T-cell (primary cell): ENCODE measurements around the gene SYK. TPM values are rescaled to one million over a fixed set of nuclear protein-coding genes. Genes with fewer than 3 reads are reported as not detected.

Source experiments
- ATAC-seq, 4 experiments: fragments of 200-7000 bp in 3 of 4; fragments of 150-1000 bp in 1 of 4; cut with Tn5 transposase; replicated peaks in 1 of 4; 1 replicate in 3 of 4; 2 replicates in 1 of 4; pipeline ENCODE4 v1.10.0; 2021; ENCODE audit warnings: moderate library complexity in 3 of 4, mild to moderate bottlenecking in 2 of 4, moderate number of reproducible peaks in 1 of 4
- CTCF ChIA-PET, 2 donors: fragments of 300-600 bp; sonication (Branson Sonifier 250); formaldehyde crosslinking; loops; one replicate each; lab custom pipeline; 2022; ENCODE audit warnings: antibody characterized with exemption in 2 of 2; lab: Charles Lee
- POLR2A ChIA-PET, 2 donors: fragments of 300-600 bp; sonication (Branson Sonifier 250); formaldehyde crosslinking; loops; one replicate each; lab custom pipeline; 2022; ENCODE audit warnings: antibody characterized with exemption in 2 of 2; lab: Charles Lee
- DNase-seq, 35 experiments: peaks; one replicate each; pipeline versions ENCODE4 v3.0.0 to v3.0.0-alpha.2; 2013 to 2023
- H3K27ac ChIP-seq: one replicate; pipeline ENCODE4 v1.5.1; 2013; ENCODE audit warnings: low read length
- H3K27me3 ChIP-seq, 2 experiments: replicated peaks in 1 of 2; 1 replicate in 1 of 2; 2 replicates in 1 of 2; pipeline versions ENCODE4 v1.6.1 to v1.7.0; 2013; ENCODE audit warnings: low read length in 1 of 2, mixed read lengths in 1 of 2; ENCODE audit not compliant: control insufficient read depth in 2 of 2, insufficient read depth in 2 of 2; ENCODE audit errors: extremely low read depth in 1 of 2
- H3K36me3 ChIP-seq, 2 donors: 1 replicate in 1 of 2; 2 replicates in 1 of 2; pipeline versions ENCODE4 v1.6.1 to v1.7.0; 2013; ENCODE audit warnings: low read length in 1 of 2; ENCODE audit not compliant: control insufficient read depth in 2 of 2, insufficient read depth in 1 of 2; ENCODE audit errors: extremely low read depth in 1 of 2
- H3K4me1 ChIP-seq, 2 experiments: 1 replicate in 1 of 2; 2 replicates in 1 of 2; pipeline versions ENCODE4 v1.6.1 to v1.7.0; 2013; ENCODE audit warnings: low read length in 2 of 2, mixed read lengths in 1 of 2; ENCODE audit not compliant: insufficient read depth in 2 of 2, control insufficient read depth in 1 of 2; ENCODE audit errors: extremely low read depth in 1 of 2
- H3K4me3 ChIP-seq, 2 donors: 1 replicate in 1 of 2; 2 replicates in 1 of 2; pipeline versions ENCODE4 v1.5.1 to v1.7.0; 2013; ENCODE audit warnings: mild to moderate bottlenecking in 2 of 2, low read length in 1 of 2, moderate library complexity in 1 of 2; ENCODE audit not compliant: control insufficient read depth in 1 of 2; ENCODE audit errors: extremely low read depth in 1 of 2
- H3K9me3 ChIP-seq: 2 replicates; pipeline ENCODE4 v1.7.0; 2013
- H3K27ac Mint-ChIP-seq, 2 donors: one replicate each; pipeline ENCODE4 v1.8.0; 2020 to 2021; ENCODE audit warnings: mild to moderate bottlenecking in 2 of 2, mixed read lengths in 2 of 2
- H3K27me3 Mint-ChIP-seq, 2 donors: one replicate each; pipeline ENCODE4 v1.8.0; 2021 to 2022; ENCODE audit warnings: mixed read lengths in 2 of 2
- H3K36me3 Mint-ChIP-seq: one replicate; pipeline ENCODE4 v1.8.0; 2021; ENCODE audit warnings: mixed read lengths
- H3K4me1 Mint-ChIP-seq, 3 donors: one replicate each; pipeline ENCODE4 v1.8.0; 2020 to 2022; ENCODE audit warnings: mixed read lengths in 3 of 3, mild to moderate bottlenecking in 1 of 3
- H3K4me3 Mint-ChIP-seq, 3 donors: one replicate each; pipeline ENCODE4 v1.8.0; 2020 to 2022; ENCODE audit warnings: mild to moderate bottlenecking in 3 of 3, mixed read lengths in 3 of 3, moderate library complexity in 3 of 3
- H3K9me3 Mint-ChIP-seq, 3 donors: one replicate each; pipeline ENCODE4 v1.8.0; 2020 to 2022; ENCODE audit warnings: mixed read lengths in 3 of 3
- WGBS: methylation state at CpG from one replicate; pipeline ENCODE4 v1.1.5; 2013; ENCODE audit warnings: missing lambda C conversion rate; ENCODE audit not compliant: insufficient coverage; 5-methylcytosine and 5-hydroxymethylcytosine counted together
- total RNA-seq, 35 experiments: library from RNA in 6 of 35; stranded (reverse) in 6 of 35; fragments of 120-200 nt in 1 of 35; gene quantifications; one replicate each; pipeline versions ENCODE4 v1.2.1 to v1.2.4 and lab custom pipeline; 2013 to 2026

SYK gene
- total RNA-seq, 5 donors from 2014 or later (not counting 1 experiment from before 2014, with no cell fraction given) = 1.0 to 10.7 (median 3.9) TPM

- H3K4me3 Mint-ChIP-seq = no peak overlapping the region
- H3K4me1 ChIP-seq = peaks cover 5 to 8% of the 10 kb centered on the region in 2 experiments
- peaks cover 4 to 6% of the 10 kb centered on the region in 2 donors for H3K27me3 Mint-ChIP-seq
- CTCF ChIA-PET = interaction anchor here in 1 of 2 donors (1.5 kb wide), 1 partner anchor 1270 kb away, joined by 4 read pairs; no protein-coding TSS in a partner anchor
- H3K27me3 ChIP-seq = no peaks in the 10 kb centered on the region
- DNase-seq = no peak
- no peak overlapping the region for H3K27ac ChIP-seq
- ATAC-seq = no peak
- H3K27ac Mint-ChIP-seq = no peak overlapping the region
- H3K36me3 ChIP-seq = no peaks in the 10 kb centered on the region
- peaks cover 4% of the 10 kb centered on the region for H3K36me3 Mint-ChIP-seq
- H3K4me1 Mint-ChIP-seq = peaks cover 13 to 19% (median 18%) of the 10 kb centered on the region in 3 donors
- H3K4me3 ChIP-seq = no peak overlapping the region
- H3K9me3 ChIP-seq = no peaks in the 10 kb centered on the region
- POLR2A ChIA-PET = no interaction called here
- H3K9me3 Mint-ChIP-seq = no peaks in the 10 kb centered on the region
Measured at GRCh38 chr9:90868555-90868954, 66.9 kb downstream of the SYK start.

- CTCF ChIA-PET = interaction anchor here (0.6 to 2.2 kb wide), 6 partner anchors 731 to 1293 kb away, joined by 3 to 6 read pairs (median 4); no protein-coding TSS in a partner anchor
- Histone ChIP-seq H3K9me3 (no peaks in the 10 kb centered on the region), H3K36me3 (no peaks in the 10 kb centered on the region), H3K4me1 (peaks cover under 1 to 5% of the 10 kb centered on the region in 2 experiments), H3K27ac (no peak overlapping the region), H3K27me3 (no peaks in the 10 kb centered on the region), H3K4me3 (no peak overlapping the region)
- peaks cover 4 to 6% of the 10 kb centered on the region in 2 donors for H3K27me3 Mint-ChIP-seq
- H3K4me3 Mint-ChIP-seq = no peak overlapping the region
- H3K9me3 Mint-ChIP-seq = no peaks in the 10 kb centered on the region
- peaks cover 8 to 13% (median 12%) of the 10 kb centered on the region in 3 donors for H3K4me1 Mint-ChIP-seq
- no peak overlapping the region for H3K27ac Mint-ChIP-seq
- ATAC-seq (no peak), DNase-seq (no peak)
- POLR2A ChIA-PET = no interaction called here
- H3K36me3 Mint-ChIP-seq = peaks cover 4% of the 10 kb centered on the region
Measured at GRCh38 chr9:90869361-90869760, 67.7 kb downstream of the SYK start.

- ATAC-seq (peak in 1 of 4 experiments; percentile 38), DNase-seq (peak in 23 of 35 experiments; percentile 8 to 68 (median 29))
- peaks cover 4 to 6% of the 10 kb centered on the region in 2 donors for H3K27me3 Mint-ChIP-seq
- no peaks in the 10 kb centered on the region for H3K36me3 ChIP-seq
- H3K27me3 ChIP-seq = no peaks in the 10 kb centered on the region
- no peaks in the 10 kb centered on the region for H3K4me1 ChIP-seq
- CTCF ChIA-PET = interaction anchor here (0.6 to 2.2 kb wide), 4 partner anchors 731 to 1294 kb away, joined by 3 to 6 read pairs (median 4); no protein-coding TSS in a partner anchor
- no peak overlapping the region for H3K27ac ChIP-seq
- H3K27ac Mint-ChIP-seq = no peak overlapping the region
- H3K9me3 Mint-ChIP-seq = no peaks in the 10 kb centered on the region
- no peak overlapping the region for H3K4me3 Mint-ChIP-seq
- POLR2A ChIA-PET = no interaction called here
- WGBS = no CpG with 5 or more reads among the region's 4 CpGs
- no peaks in the 10 kb centered on the region for H3K9me3 ChIP-seq
- H3K4me3 ChIP-seq = no peak overlapping the region
- peaks cover 4% of the 10 kb centered on the region for H3K36me3 Mint-ChIP-seq
- H3K4me1 Mint-ChIP-seq = no peaks in the 10 kb centered on the region
Measured at GRCh38 chr9:90870621-90871326, 69.2 kb downstream of the SYK start.

- ATAC-seq (no peak), DNase-seq (no peak)
- H3K27ac ChIP-seq = no peak overlapping the region
- H3K27me3 ChIP-seq = no peaks in the 10 kb centered on the region
- H3K9me3 Mint-ChIP-seq = no peaks in the 10 kb centered on the region
- no peak overlapping the region for H3K4me3 ChIP-seq
- peaks cover 4% of the 10 kb centered on the region for H3K36me3 Mint-ChIP-seq
- CTCF ChIA-PET = interaction anchor here (0.6 to 2.2 kb wide), 2 partner anchors 844 to 1295 kb away, joined by 5 to 6 read pairs; no protein-coding TSS in a partner anchor
- WGBS = no CpG with 5 or more reads among the region's 3 CpGs
- H3K27me3 Mint-ChIP-seq = peaks cover 4 to 6% of the 10 kb centered on the region in 2 donors
- no peaks in the 10 kb centered on the region for H3K4me1 ChIP-seq
- POLR2A ChIA-PET = no interaction called here
- H3K36me3 ChIP-seq = no peaks in the 10 kb centered on the region
- no peak overlapping the region for H3K4me3 Mint-ChIP-seq
- H3K27ac Mint-ChIP-seq = no peak overlapping the region
- no peaks in the 10 kb centered on the region for H3K4me1 Mint-ChIP-seq
- H3K9me3 ChIP-seq = no peaks in the 10 kb centered on the region
Measured at GRCh38 chr9:90871327-90871935, 69.8 kb downstream of the SYK start.

GRCh38 chr9:90872835-90873294 is 71.2 kb downstream of the SYK start:
- H3K27ac ChIP-seq = no peak overlapping the region
- ChIA-PET POLR2A (interaction anchor here in 1 of 2 donors (0.6 kb wide), 1 partner anchor 1185 kb away, joined by 4 read pairs; no protein-coding TSS in a partner anchor), CTCF (no interaction called here)
- no peak for ATAC-seq
- no peak overlapping the region for H3K4me3 ChIP-seq
- DNase-seq = no peak
- peaks cover 4 to 6% of the 10 kb centered on the region in 2 donors for H3K27me3 Mint-ChIP-seq
- H3K27ac Mint-ChIP-seq = no peak overlapping the region
- H3K36me3 ChIP-seq = no peaks in the 10 kb centered on the region
- H3K4me1 Mint-ChIP-seq = no peaks in the 10 kb centered on the region
- H3K36me3 Mint-ChIP-seq = peaks cover 4% of the 10 kb centered on the region
- H3K4me3 Mint-ChIP-seq = no peak overlapping the region
- no peaks in the 10 kb centered on the region for H3K9me3 ChIP-seq
- no peaks in the 10 kb centered on the region for H3K9me3 Mint-ChIP-seq
- WGBS = 73% methylated on average over 4 of the region's 8 CpGs
- H3K4me1 ChIP-seq = no peaks in the 10 kb centered on the region
- peaks cover 0 to 4% of the 10 kb centered on the region in 2 experiments for H3K27me3 ChIP-seq

- H3K27me3 Mint-ChIP-seq = peaks cover 4 to 6% of the 10 kb centered on the region in 2 donors
- no peak overlapping the region for H3K4me3 ChIP-seq
- no CpG with 5 or more reads among the region's 2 CpGs for WGBS
- H3K4me1 ChIP-seq = no peaks in the 10 kb centered on the region
- H3K36me3 Mint-ChIP-seq = peaks cover 4% of the 10 kb centered on the region
- POLR2A ChIA-PET = no interaction called here
- H3K27ac ChIP-seq = no peak overlapping the region
- no peak overlapping the region for H3K27ac Mint-ChIP-seq
- H3K4me1 Mint-ChIP-seq = no peaks in the 10 kb centered on the region
- no peaks in the 10 kb centered on the region for H3K9me3 ChIP-seq
- H3K9me3 Mint-ChIP-seq = no peaks in the 10 kb centered on the region
- no peak overlapping the region for H3K4me3 Mint-ChIP-seq
- peaks cover 0 to 4% of the 10 kb centered on the region in 2 experiments for H3K27me3 ChIP-seq
- CTCF ChIA-PET = interaction anchor here in 1 of 2 donors (0.7 kb wide), 1 partner anchor 194 kb away, joined by 4 read pairs; no protein-coding TSS in a partner anchor
- no peak for ATAC-seq
- DNase-seq = no peak
- no peaks in the 10 kb centered on the region for H3K36me3 ChIP-seq
Measured at GRCh38 chr9:90873422-90873821, 71.8 kb downstream of the SYK start.
